Panc1 (cell line): ENCODE results near the gene PDE6B.

ENCODE experiments used
- CTCF ChIP-seq: fragments of 450-650 bp; IDR thresholded peaks from 2 replicates; pipeline ENCODE4 v1.5.1; 2017; ENCODE audit warnings: mild to moderate bottlenecking
- POLR2AphosphoS5 ChIP-seq: IDR thresholded peaks from 2 replicates; pipeline ENCODE4 v1.6.1; 2012; ENCODE audit warnings: mild to moderate bottlenecking, low read depth, low read length, moderate library complexity

GRCh38 chr4:700587-701264 lies 75.4 kb downstream of the PDE6B start:
- TF ChIP-seq CTCF, result no peak
- TF ChIP-seq POLR2AphosphoS5, result no peak
